Ectodermal cell (in vitro differentiated cells): ENCODE results near the gene AKT1.
A peak's percentile ranks its signal among the peaks of the same experiment; 100 is the strongest.

Experiments used
- H3K27ac ChIP-seq: 2 replicates; pipeline ENCODE4 v1.7.0; 2013; ENCODE audit warnings: mild to moderate bottlenecking, low read depth, low read length; ENCODE audit not compliant: insufficient read depth, poor library complexity, severe bottlenecking
- H3K27me3 ChIP-seq: 2 replicates; pipeline ENCODE4 v1.7.0; 2013; ENCODE audit warnings: mild to moderate bottlenecking, low read length; ENCODE audit not compliant: insufficient read depth, control insufficient read depth, poor library complexity, severe bottlenecking
- H3K36me3 ChIP-seq: one replicate; pipeline ENCODE4 v1.7.0; 2013; ENCODE audit warnings: low read length; ENCODE audit not compliant: control insufficient read depth, insufficient read depth
- H3K4me1 ChIP-seq: one replicate; pipeline ENCODE4 v1.7.0; 2013; ENCODE audit warnings: low read length; ENCODE audit not compliant: control insufficient read depth, insufficient read depth
- H3K4me3 ChIP-seq: 2 replicates; pipeline ENCODE4 v1.7.0; 2013; ENCODE audit warnings: low read depth, low read length, control low read depth; ENCODE audit not compliant: insufficient read depth
- H3K9me3 ChIP-seq: 2 replicates; pipeline ENCODE4 v1.7.0; 2013; ENCODE audit warnings: mild to moderate bottlenecking, low read length, moderate library complexity; ENCODE audit not compliant: control insufficient read depth
- WGBS, 2 experiments: methylation state at CpG; one replicate each; pipeline ENCODE4 v1.1.7; 2013; ENCODE audit warnings: missing lambda C conversion rate in 2 of 2; 5-methylcytosine and 5-hydroxymethylcytosine counted together

Gene AKT1

DNA sequence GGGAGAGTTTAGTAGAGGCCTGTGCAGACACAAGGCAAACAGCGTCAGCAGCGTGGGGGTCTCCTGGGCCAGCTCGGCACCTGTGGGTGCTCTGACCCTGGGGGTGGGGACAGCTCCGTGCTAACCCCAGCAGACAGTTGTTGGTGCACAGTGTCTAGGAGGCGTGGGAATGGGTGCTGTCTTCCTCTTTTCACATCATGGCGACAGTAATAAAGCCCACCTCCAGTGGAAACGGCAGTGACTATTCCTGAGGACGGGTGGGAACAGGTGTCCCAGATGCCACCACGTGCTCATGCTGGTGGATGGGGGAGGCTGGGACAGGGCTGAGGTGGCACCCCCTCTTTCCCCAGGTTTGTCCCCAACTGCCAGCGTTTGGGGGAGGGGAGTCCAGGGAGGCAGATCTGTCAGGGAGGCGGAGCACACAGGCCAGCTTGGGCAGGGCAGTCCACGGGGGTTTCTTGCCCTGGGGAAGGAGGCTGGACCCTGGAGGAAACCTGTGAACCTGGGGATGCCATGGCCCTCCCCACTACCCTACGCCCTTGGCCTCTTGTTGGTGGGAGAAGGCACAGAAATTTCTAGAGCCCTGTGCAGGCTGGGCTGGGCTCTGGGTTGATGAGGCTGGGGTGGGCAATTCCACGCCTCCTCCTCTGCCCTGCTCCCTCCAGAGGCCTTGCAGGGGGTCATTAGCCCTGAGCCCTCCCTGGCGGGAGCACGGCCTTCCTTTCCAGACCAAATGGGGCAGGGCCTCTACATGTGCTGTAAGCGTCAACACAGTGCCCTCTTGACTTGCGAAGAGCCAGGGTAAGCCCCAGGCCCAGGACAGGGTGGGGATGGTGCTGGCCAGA, 9.2 kb upstream of the AKT1 start:
- Histone ChIP-seq H3K36me3 (no peaks in the 10 kb centered on the region), H3K9me3 (no peaks in the 10 kb centered on the region)
- 84% methylated on average over 18 of the region's 18 CpGs for WGBS, 2 experiments

DNA sequence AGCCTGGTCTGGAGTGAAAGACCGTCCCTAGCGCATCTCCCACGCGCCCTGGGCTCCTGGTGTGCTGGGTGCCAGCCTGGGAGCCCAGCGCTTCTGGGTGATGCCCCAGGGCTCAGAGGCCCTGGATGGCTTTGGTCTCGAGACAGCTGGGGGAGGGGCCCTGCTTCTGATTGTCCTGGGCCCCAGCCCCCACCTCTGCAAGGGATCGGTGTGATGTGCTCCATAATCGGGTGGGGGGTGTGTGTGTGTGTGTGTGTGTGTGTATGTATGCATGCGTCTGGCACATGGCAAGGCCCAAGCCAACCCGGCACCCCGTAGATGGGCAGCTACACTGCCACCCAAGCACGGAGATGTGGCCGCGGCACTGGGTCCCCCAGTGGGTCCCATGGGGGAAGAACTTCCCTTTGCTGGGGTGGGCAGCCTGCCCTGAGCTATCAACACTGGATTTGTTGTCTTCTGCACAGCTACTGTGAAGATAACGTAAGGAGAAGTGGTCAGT, 8.4 kb upstream of the AKT1 start:
- H3K27ac ChIP-seq = no peak overlapping the region
- WGBS, 2 experiments = 89 to 92% methylated on average over 15 of the region's 15 CpGs

More for the DNA sequence above, 9.2 kb upstream of the AKT1 start:
- Histone ChIP-seq H3K27me3 (peaks cover 38% of the 10 kb centered on the region), H3K27ac (no peak overlapping the region), H3K4me3 (no peak overlapping the region), H3K4me1 (peaks cover 11% of the 10 kb centered on the region)

GRCh38 chr14:104803280-104803911, 7.8 kb upstream of the AKT1 start:
- 86 to 87% methylated on average over 19 of the region's 19 CpGs for WGBS, 2 experiments
- no peak overlapping the region for H3K27ac ChIP-seq
- H3K9me3 ChIP-seq = no peaks in the 10 kb centered on the region
- H3K36me3 ChIP-seq = no peaks in the 10 kb centered on the region
- H3K27me3 ChIP-seq = peaks cover 51% of the 10 kb centered on the region
- H3K4me1 ChIP-seq = peaks cover 12% of the 10 kb centered on the region
- H3K4me3 ChIP-seq = no peak overlapping the region

More for the DNA sequence above, 8.4 kb upstream of the AKT1 start:
- H3K9me3 ChIP-seq = no peaks in the 10 kb centered on the region
- H3K4me3 ChIP-seq = no peak overlapping the region
- no peaks in the 10 kb centered on the region for H3K36me3 ChIP-seq
- H3K4me1 ChIP-seq = peaks cover 12% of the 10 kb centered on the region
- peaks cover 45% of the 10 kb centered on the region for H3K27me3 ChIP-seq

DNA sequence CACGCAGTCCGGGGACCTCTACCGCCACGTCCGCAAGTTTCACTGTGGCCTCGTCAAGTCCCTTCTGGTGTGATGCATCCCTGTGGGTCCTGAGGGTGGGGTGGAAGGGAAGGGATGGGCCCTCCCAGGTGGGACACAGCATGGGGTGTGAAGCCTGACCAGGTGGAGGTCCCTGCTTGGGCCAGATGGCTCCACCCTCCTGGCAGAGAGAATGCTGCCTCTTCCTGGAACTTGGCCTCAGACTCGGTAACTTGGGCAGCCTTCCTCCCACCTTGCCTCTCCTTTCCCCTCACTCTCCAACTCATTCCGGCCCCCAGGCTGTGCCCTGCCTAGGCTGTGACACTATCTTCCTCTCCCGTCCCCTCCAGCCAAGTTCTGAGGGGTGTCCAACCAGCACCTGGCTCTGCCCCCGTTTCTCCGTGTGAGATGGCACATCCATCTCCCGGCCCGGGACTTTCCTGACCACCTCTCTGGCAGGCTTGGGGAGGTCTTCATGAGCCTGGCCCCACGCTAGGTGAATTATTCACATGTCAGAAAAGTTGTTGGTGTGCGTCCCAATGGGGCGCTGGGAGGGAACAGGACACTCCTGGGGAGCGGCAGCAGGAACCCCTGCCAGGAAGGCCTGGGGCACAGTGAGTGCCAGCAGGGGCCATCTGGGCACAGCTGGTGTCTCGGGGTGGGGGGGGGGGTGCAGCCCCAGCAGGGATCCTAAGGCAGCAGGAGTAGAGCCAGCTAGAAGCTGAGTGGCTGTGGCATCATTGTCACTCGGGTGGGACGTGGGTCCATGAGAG, 7.0 kb upstream of the AKT1 start:
- Histone ChIP-seq H3K27me3 (peaks cover 59% of the 10 kb centered on the region), H3K27ac (no peak overlapping the region), H3K36me3 (no peaks in the 10 kb centered on the region), H3K4me1 (peaks cover 15% of the 10 kb centered on the region), H3K9me3 (no peaks in the 10 kb centered on the region), H3K4me3 (no peak overlapping the region)
- 90 to 91% methylated on average over 20 of the region's 20 CpGs for WGBS, 2 experiments

GRCh38 chr14:104801520-104802393, 6.2 kb upstream of the AKT1 start:
- H3K36me3 ChIP-seq = no peaks in the 10 kb centered on the region
- peaks cover 67% of the 10 kb centered on the region for H3K27me3 ChIP-seq
- peak overlapping the region; percentile 48 for H3K4me3 ChIP-seq
- no peak overlapping the region for H3K27ac ChIP-seq
- 78 to 79% methylated on average over 45 of the region's 45 CpGs for WGBS, 2 experiments
- peaks cover 23% of the 10 kb centered on the region for H3K4me1 ChIP-seq
- H3K9me3 ChIP-seq = no peaks in the 10 kb centered on the region

DNA sequence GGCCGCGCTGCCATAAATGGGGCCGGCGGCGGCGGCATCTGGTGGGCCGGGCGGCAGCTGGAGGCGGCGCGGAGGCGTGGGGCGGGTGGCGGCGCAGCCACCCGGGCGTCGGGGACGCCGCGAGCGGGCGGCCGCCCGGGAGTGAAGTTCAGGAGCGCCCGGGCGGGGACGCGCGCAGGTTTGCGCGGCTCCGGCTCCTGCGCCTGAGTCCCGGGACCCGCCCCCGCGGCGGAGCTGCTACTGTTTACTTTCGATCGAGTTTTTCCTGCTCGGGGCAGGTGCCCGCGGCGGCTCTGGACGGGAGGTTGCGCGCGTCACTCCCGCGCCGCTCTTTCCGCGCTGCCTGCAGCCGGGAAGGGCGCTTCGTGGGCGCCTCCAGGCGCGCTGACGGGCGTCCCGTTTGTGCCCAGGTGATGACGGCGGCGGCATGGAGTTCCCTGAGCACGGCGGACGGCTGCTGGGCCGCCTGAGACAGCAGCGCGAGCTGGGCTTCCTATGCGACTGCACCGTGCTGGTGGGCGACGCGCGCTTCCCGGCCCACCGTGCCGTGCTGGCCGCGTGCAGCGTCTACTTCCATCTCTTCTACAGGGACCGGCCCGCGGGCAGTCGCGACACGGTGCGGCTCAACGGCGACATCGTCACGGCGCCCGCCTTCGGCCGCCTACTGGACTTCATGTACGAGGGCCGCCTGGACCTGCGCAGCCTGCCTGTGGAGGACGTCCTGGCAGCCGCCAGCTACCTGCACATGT, 5.4 kb upstream of the AKT1 start, which contains the start of gene ZBTB42:
Gene ZBTB42 (plus strand): TSS at position 331 of the 749 bp plus-strand sequence. CDS start 97 bp downstream, at position 428.
- Histone ChIP-seq H3K36me3 (no peaks in the 10 kb centered on the region), H3K4me3 (peak within 1 kb of the TSS; percentile 52), H3K27ac (peak within 1 kb of the TSS; percentile 9), H3K27me3 (peaks cover 75% of the 10 kb centered on the region), H3K9me3 (no peaks in the 10 kb centered on the region), H3K4me1 (peaks cover 31% of the 10 kb centered on the region)
- WGBS, 2 experiments = 2% methylated on average over 105 of the region's 105 CpGs

- peaks cover 32% of the 10 kb centered on the region for H3K4me1 ChIP-seq
- peak overlapping the region; percentile 52 for H3K4me3 ChIP-seq
- no peaks in the 10 kb centered on the region for H3K9me3 ChIP-seq
- 0 to 1% methylated on average over 83 of the region's 83 CpGs for WGBS, 2 experiments
- no peaks in the 10 kb centered on the region for H3K36me3 ChIP-seq
- H3K27ac ChIP-seq = peak overlapping the region; percentile 9
- peaks cover 77% of the 10 kb centered on the region for H3K27me3 ChIP-seq
Measured at GRCh38 chr14:104800015-104800770, 4.6 kb upstream of the AKT1 start.

DNA sequence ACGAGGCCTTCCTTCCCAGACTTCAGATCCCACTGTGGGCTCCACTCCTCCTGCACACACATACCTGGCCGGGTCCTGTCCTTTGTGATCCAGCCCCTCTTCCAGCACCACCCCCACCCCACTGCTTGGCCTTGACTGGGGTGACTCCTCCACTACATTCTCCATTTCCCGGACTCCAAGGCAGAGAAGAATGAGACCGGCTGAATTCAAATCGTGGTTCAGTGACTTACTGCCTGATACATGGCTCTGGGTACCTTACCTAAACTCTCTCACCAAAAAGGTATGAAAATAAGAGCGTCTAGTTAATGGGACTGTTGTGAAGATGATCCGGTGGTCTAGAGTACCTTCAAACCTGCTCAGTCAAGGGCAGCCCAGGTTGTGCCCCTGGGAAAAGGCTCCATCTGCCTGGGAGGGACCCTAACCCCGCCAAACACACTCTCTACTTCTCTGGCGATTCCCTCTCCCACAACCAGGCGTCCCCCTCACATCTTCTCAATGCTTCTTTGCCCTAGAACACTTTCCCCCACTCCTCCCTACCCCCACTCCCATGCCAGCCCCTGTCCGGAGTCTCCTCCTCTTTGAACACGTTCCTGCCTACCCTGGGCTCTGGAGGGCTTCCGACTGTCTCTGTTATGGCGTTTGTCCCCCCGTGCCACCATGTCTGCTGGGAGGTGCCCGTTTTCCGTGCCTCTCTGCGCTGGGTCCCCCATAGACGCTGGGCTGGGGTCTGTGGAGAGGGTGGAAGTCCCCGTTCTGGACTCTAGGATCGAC, 3.9 kb upstream of the AKT1 start:
- Histone ChIP-seq H3K9me3 (no peaks in the 10 kb centered on the region), H3K27ac (peak overlapping the region; percentile 9), H3K4me3 (peak overlapping the region; percentile 52), H3K36me3 (no peaks in the 10 kb centered on the region), H3K27me3 (peaks cover 74% of the 10 kb centered on the region), H3K4me1 (peaks cover 32% of the 10 kb centered on the region)
- 13 to 14% methylated on average over 21 of the region's 21 CpGs for WGBS, 2 experiments
